Measurements from ENCODE around the gene GRIN3B. TPM values are rescaled to one million over a fixed set of nuclear protein-coding genes. Genes with fewer than 3 reads are reported as not detected.

Gene GRIN3B
- total and polyA plus RNA-seq, 9 of the 15 experiments (the other 6 are each of a cell fraction or from before 2014, with no cell fraction given), result 0.06 to 0.95 (median 0.19) TPM; not detected in 6

DNA sequence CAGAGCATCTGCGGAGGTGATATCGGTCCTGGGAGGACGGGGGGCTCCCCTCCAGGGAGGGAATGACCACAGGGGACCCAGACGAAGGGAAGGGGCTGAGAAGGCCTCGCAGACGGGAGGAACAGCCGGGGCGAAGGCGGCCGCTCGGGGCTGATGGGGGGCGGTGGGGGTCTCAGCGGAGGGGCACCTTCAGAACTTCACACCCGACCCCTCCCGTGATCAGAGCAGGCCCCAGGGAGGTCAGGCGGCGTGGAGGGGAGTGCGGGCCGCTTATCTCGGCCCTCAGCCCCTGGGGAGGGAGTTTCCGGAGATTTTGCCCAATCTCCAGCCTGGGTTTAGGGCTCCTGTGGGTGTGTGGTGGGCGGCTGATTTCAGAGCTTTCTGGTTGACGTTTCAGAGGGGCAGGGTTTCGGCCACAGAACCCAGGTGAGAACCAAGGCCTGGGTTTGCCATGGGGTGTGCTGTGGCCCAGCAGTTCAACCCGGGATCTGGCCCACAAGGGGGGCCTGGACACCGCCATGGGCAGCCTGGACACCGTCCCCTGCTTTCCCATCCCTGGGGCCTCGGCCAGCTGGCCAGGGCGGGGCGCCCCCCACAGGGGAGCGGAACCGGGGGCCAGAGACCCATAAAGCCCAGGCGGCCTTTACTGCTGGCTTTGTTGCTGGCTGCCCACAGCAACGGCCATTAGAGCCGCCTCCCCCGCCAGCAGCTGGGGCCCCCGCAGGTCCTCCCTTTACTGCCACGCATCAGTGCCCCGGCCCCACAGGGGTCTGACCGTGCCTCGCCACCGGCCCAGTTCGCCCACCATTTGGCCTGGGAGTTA, 45.3 kb upstream of the GRIN3B start (continued):
- TF ChIP-seq, protein P1, sequence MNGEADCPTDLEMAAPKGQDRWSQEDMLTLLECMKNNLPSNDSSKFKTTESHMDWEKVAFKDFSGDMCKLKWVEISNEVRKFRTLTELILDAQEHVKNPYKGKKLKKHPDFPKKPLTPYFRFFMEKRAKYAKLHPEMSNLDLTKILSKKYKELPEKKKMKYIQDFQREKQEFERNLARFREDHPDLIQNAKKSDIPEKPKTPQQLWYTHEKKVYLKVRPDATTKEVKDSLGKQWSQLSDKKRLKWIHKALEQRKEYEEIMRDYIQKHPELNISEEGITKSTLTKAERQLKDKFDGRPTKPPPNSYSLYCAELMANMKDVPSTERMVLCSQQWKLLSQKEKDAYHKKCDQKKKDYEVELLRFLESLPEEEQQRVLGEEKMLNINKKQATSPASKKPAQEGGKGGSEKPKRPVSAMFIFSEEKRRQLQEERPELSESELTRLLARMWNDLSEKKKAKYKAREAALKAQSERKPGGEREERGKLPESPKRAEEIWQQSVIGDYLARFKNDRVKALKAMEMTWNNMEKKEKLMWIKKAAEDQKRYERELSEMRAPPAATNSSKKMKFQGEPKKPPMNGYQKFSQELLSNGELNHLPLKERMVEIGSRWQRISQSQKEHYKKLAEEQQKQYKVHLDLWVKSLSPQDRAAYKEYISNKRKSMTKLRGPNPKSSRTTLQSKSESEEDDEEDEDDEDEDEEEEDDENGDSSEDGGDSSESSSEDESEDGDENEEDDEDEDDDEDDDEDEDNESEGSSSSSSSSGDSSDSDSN (IDR thresholded peaks at IDR 0.05; ENCODE audit: borderline replicate concordance in 1 of 2, low read depth in 2 of 2, low read length in 2 of 2), result peak in 1 of 2 experiments; percentile 60; a peak in 1 of 4 replicates
- no peak for TF ChIP-seq ETV6 (IDR thresholded peaks at IDR 0.05; ENCODE audit: borderline replicate concordance in 1 of 2, low read depth in 2 of 2, low read length in 1 of 2)
- TF ChIP-seq ETV6 (CRISPR knock-in tag; IDR thresholded peaks at IDR 0.05; ENCODE audit: borderline replicate concordance), result no peak
- TF ChIP-seq ZNF253 (CRISPR knock-in tag; conservative IDR thresholded peaks at IDR 0.05), result no peak
- TF ChIP-seq, protein P2, sequence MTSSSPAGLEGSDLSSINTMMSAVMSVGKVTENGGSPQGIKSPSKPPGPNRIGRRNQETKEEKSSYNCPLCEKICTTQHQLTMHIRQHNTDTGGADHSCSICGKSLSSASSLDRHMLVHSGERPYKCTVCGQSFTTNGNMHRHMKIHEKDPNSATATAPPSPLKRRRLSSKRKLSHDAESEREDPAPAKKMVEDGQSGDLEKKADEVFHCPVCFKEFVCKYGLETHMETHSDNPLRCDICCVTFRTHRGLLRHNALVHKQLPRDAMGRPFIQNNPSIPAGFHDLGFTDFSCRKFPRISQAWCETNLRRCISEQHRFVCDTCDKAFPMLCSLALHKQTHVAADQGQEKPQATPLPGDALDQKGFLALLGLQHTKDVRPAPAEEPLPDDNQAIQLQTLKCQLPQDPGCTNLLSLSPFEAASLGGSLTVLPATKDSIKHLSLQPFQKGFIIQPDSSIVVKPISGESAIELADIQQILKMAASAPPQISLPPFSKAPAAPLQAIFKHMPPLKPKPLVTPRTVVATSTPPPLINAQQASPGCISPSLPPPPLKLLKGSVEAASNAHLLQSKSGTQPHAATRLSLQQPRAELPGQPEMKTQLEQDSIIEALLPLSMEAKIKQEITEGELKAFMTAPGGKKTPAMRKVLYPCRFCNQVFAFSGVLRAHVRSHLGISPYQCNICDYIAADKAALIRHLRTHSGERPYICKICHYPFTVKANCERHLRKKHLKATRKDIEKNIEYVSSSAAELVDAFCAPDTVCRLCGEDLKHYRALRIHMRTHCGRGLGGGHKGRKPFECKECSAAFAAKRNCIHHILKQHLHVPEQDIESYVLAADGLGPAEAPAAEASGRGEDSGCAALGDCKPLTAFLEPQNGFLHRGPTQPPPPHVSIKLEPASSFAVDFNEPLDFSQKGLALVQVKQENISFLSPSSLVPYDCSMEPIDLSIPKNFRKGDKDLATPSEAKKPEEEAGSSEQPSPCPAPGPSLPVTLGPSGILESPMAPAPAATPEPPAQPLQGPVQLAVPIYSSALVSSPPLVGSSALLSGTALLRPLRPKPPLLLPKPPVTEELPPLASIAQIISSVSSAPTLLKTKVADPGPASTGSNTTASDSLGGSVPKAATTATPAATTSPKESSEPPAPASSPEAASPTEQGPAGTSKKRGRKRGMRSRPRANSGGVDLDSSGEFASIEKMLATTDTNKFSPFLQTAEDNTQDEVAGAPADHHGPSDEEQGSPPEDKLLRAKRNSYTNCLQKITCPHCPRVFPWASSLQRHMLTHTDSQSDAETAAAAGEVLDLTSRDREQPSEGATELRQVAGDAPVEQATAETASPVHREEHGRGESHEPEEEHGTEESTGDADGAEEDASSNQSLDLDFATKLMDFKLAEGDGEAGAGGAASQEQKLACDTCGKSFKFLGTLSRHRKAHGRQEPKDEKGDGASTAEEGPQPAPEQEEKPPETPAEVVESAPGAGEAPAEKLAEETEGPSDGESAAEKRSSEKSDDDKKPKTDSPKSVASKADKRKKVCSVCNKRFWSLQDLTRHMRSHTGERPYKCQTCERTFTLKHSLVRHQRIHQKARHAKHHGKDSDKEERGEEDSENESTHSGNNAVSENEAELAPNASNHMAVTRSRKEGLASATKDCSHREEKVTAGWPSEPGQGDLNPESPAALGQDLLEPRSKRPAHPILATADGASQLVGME (CRISPR knock-in tag; IDR thresholded peaks at IDR 0.05), result 0 out of 2 replicates have a peak, but pooled peaks have one; percentile 47
- TF ChIP-seq SREBF2 (CRISPR knock-in tag; IDR thresholded peaks at IDR 0.05), result no peak
- TF ChIP-seq ZNF717 (CRISPR knock-in tag; IDR thresholded peaks at IDR 0.05), result no peak
- TF ChIP-seq ZNF699 (CRISPR knock-in tag; IDR thresholded peaks at IDR 0.05; ENCODE audit: insufficient replicate concordance), result no peak

Measured in K562 (cell line).